Adrenal gland (tissue), 12 donors: Measurements from ENCODE around the gene CUL9. TPM values are rescaled to one million over a fixed set of nuclear protein-coding genes. Genes with fewer than 3 reads are reported as not detected.
A peak's percentile ranks its signal among the peaks of the same experiment; 100 is the strongest.

Experiments
- DNase-seq, 7 donors: peaks; one replicate each; pipeline ENCODE4 v3.0.0-alpha.2; 2019 to 2020
- H3K27ac ChIP-seq, 5 donors: fragments of 200-600 bp; sonication (generic) in 4 of 5; 1 replicate in 3 of 5; 2 replicates in 2 of 5; pipeline versions ENCODE4 v1.5.1 to v1.8.0; 2016 to 2020; ENCODE audit warnings: mild to moderate bottlenecking in 1 of 5
- H3K27me3 ChIP-seq: fragments of 200-600 bp; 2 replicates; pipeline ENCODE4 v1.8.0; 2021
- H3K36me3 ChIP-seq, 2 donors: fragments of 200-600 bp; replicated peaks in 1 of 2; 1 replicate in 1 of 2; 2 replicates in 1 of 2; pipeline versions ENCODE4 v1.5.1 to v1.8.0; 2018 to 2022
- H3K4me1 ChIP-seq, 2 donors: fragments of 200-600 bp; replicated peaks in 1 of 2; 1 replicate in 1 of 2; 2 replicates in 1 of 2; pipeline versions ENCODE4 v1.5.1 to v1.8.0; 2018 to 2021
- H3K4me3 ChIP-seq, 4 donors: fragments of 200-600 bp; sonication (generic) in 3 of 4; one replicate each; pipeline ENCODE4 v1.5.1; 2016 to 2018
- H3K9me3 ChIP-seq, 3 donors: fragments of 200-600 bp; sonication (generic) in 1 of 3; replicated peaks in 1 of 3; 1 replicate in 2 of 3; 2 replicates in 1 of 3; pipeline versions ENCODE4 v1.5.1 to v1.8.0; 2016 to 2021
- CTCF ChIP-seq, 6 experiments: fragments of 450-650 bp in 4 of 6; fragments of 200-600 bp in 2 of 6; sonication (generic) in 1 of 6; IDR thresholded peaks; 1 replicate in 5 of 6; 2 replicates in 1 of 6; pipeline versions ENCODE4 v1.5.1 to v1.8.0; 2016 to 2021; ENCODE audit warnings: antibody characterized with exemption in 6 of 6, mild to moderate bottlenecking in 2 of 6, moderate library complexity in 1 of 6
- POLR2A ChIP-seq, 2 donors: fragments of 450-650 bp; IDR thresholded peaks; one replicate each; pipeline ENCODE4 v1.6.1; 2017; ENCODE audit warnings: antibody characterized with exemption in 2 of 2, mild to moderate bottlenecking in 2 of 2, moderate library complexity in 1 of 2
- WGBS, 4 donors: extraction: QIAGEN DNeasy Blood & Tissue Kit in 2 of 4; methylation state at CpG; one replicate each; pipeline versions ENCODE4 v1.1.5 to v1.1.7; 2013 to 2017; 5-methylcytosine and 5-hydroxymethylcytosine counted together
- intact Hi-C, 2 donors: fragments of 100-400 bp; cut with DNase I; formaldehyde crosslinking; loops; one replicate each; pipeline versions ENCODE4 v1.14.1 to v1.15.0; 2022 to 2023
- polyA plus RNA-seq, 3 donors: library from polyadenylated mRNA; stranded (reverse); fragments of 200-250 nt in 2 of 3; fragments of 350-450 nt in 1 of 3; fragmentation: Illumina TruSeq in 1 of 3; extraction: RNeasy Lipid Tissue Mini Kit (QIAGEN cat#74804) in 1 of 3; gene quantifications; one replicate each; pipeline ENCODE4 v1.2.3, GENCODE V29; 2013 to 2014
- total RNA-seq, 9 donors: library from RNA; depleted of rRNA in 4 of 9; stranded (reverse); fragments of >200 nt in 4 of 9; fragments of 120-200 nt in 1 of 9; fragmentation: NEBNext Ultra II Directional in 1 of 9; extraction: Animal tissue kit (Norgen Biotek cat#: 25700) in 1 of 9; gene quantifications; one replicate each; pipeline versions ENCODE4 v1.1.0 to v1.2.4, GENCODE V29; 2013 to 2023
- donor health status: healthy with polysubstance abuse.
- donor health status: Bipolar disorder and iron deficiency.
- donor health status: DM: yes; HTN: yes; CAD: no.
- donor health status: DM: no; HTN: no; CAD: no.
- donor health status: DM: no; HTN: no; CAD: no.
- donor health status: DM: yes; HTN: yes; CAD: no.

Gene CUL9
- total and polyA plus RNA-seq, 12 donors: 13.3 to 195 (median 33.8) TPM

- DNase-seq: peak in 2 of 7 donors; percentile 12 to 21
- peaks cover 0 to 30% of the 10 kb centered on the region in 2 donors for H3K36me3 ChIP-seq
- H3K9me3 ChIP-seq: no peaks in the 10 kb centered on the region
- 83 to 87% (median 86%) methylated on average over 19 to 20 of the region's 20 CpGs for WGBS, 4 donors
- H3K27ac ChIP-seq: no peak overlapping the region
- intact Hi-C loops: no loop called here
- H3K27me3 ChIP-seq: no peaks in the 10 kb centered on the region
- no peaks in the 10 kb centered on the region for H3K4me1 ChIP-seq
- no peak overlapping the region for H3K4me3 ChIP-seq
- TF ChIP-seq POLR2A (IDR thresholded peaks at IDR 0.05) (no peak), CTCF (IDR thresholded peaks at IDR 0.05) (no peak)
Observed at GRCh38 chr6:43221046-43221972, 39.3 kb downstream of the CUL9 start.

GRCh38 chr6:43222418-43223059 lies 40.5 kb downstream of the CUL9 start:
- H3K36me3 ChIP-seq: peaks cover 0 to 17% of the 10 kb centered on the region in 2 donors
- no peaks in the 10 kb centered on the region for H3K27me3 ChIP-seq
- DNase-seq: peak in 1 of 7 donors; percentile 11

GRCh38 chr6:43223175-43223574 lies 41.2 kb downstream of the CUL9 start:
- 85 to 94% (median 89%) methylated on average over 4 to 14 of the region's 14 CpGs for WGBS, 4 donors
- no peak for DNase-seq
- Histone ChIP-seq H3K27ac (no peak overlapping the region), H3K27me3 (no peaks in the 10 kb centered on the region), H3K4me3 (no peak overlapping the region), H3K36me3 (peaks cover 0 to 17% of the 10 kb centered on the region in 2 donors), H3K4me1 (peaks cover 0 to 3% of the 10 kb centered on the region in 2 donors), H3K9me3 (no peaks in the 10 kb centered on the region)
- intact Hi-C loops: no loop called here
- no peak for TF ChIP-seq POLR2A (IDR thresholded peaks at IDR 0.05)
- TF ChIP-seq CTCF (IDR thresholded peaks at IDR 0.05): no peak

More at GRCh38 chr6:43222418-43223059, 40.5 kb downstream of the CUL9 start:
- Histone ChIP-seq H3K9me3 (no peaks in the 10 kb centered on the region), H3K4me3 (no peak overlapping the region), H3K27ac (no peak overlapping the region), H3K4me1 (no peaks in the 10 kb centered on the region)
- intact Hi-C loops: no loop called here
- WGBS, 4 donors: 89 to 94% (median 92%) methylated on average over 13 to 15 of the region's 15 CpGs
- TF ChIP-seq CTCF (IDR thresholded peaks at IDR 0.05): no peak
- TF ChIP-seq POLR2A (IDR thresholded peaks at IDR 0.05): no peak

GRCh38 chr6:43226192-43226851 lies 44.3 kb downstream of the CUL9 start:
- intact Hi-C loops: no loop called here
- H3K4me3 ChIP-seq: no peak overlapping the region
- no peaks in the 10 kb centered on the region for H3K27me3 ChIP-seq
- peaks cover 0 to 17% of the 10 kb centered on the region in 2 donors for H3K36me3 ChIP-seq
- WGBS, 4 donors: 86 to 91% (median 89%) methylated on average over 8 to 11 of the region's 11 CpGs
- no peaks in the 10 kb centered on the region for H3K9me3 ChIP-seq
- DNase-seq: no peak
- TF ChIP-seq POLR2A (IDR thresholded peaks at IDR 0.05): no peak
- no peak for TF ChIP-seq CTCF (IDR thresholded peaks at IDR 0.05)
- no peak overlapping the region for H3K27ac ChIP-seq
- H3K4me1 ChIP-seq: peaks cover 0 to 8% of the 10 kb centered on the region in 2 donors
